Mesendoderm (in vitro differentiated cells): ENCODE data around the gene ADAMTS13.

Source experiments
- DNase-seq: peaks from one replicate; pipeline ENCODE4 v3.0.0; 2013
- H2AK5ac ChIP-seq: 2 replicates; pipeline ENCODE4 v1.6.1; 2013; ENCODE audit warnings: low read length, inconsistent platforms
- H2BK120ac ChIP-seq: 2 replicates; pipeline ENCODE4 v1.6.1; 2013; ENCODE audit warnings: low read depth, mild to moderate bottlenecking, low read length, moderate library complexity, mixed read lengths
- H2BK15ac ChIP-seq: replicated peaks from 2 replicates; pipeline ENCODE4 v1.6.1; 2013; ENCODE audit warnings: low read depth, mild to moderate bottlenecking, moderate library complexity
- H2BK5ac ChIP-seq: 2 replicates; pipeline ENCODE4 v1.6.1; 2013; ENCODE audit warnings: low read length, inconsistent platforms
- H3K18ac ChIP-seq: 2 replicates; pipeline ENCODE4 v1.6.1; 2013; ENCODE audit warnings: mild to moderate bottlenecking, low read length, mixed read lengths
- H3K23ac ChIP-seq: one replicate; pipeline ENCODE4 v1.6.1; 2013; ENCODE audit warnings: low read length
- H3K27ac ChIP-seq: 2 replicates; pipeline ENCODE4 v1.5.1; 2013; ENCODE audit warnings: low read depth, mild to moderate bottlenecking, inconsistent platforms, low read length, moderate library complexity
- H3K27me3 ChIP-seq: 2 replicates; pipeline ENCODE4 v1.6.1; 2013; ENCODE audit warnings: low read length, control low read depth, mild to moderate bottlenecking, inconsistent platforms; ENCODE audit not compliant: insufficient read depth, poor library complexity
- H3K36me3 ChIP-seq: 2 replicates; pipeline ENCODE4 v1.6.1; 2013; ENCODE audit warnings: low read length, inconsistent platforms; ENCODE audit not compliant: control insufficient read depth, insufficient read depth
- H3K4ac ChIP-seq: one replicate; pipeline ENCODE4 v1.6.1; 2013; ENCODE audit warnings: low read depth, mild to moderate bottlenecking, low read length, moderate library complexity
- H3K4me1 ChIP-seq: 2 replicates; pipeline ENCODE4 v1.6.1; 2013; ENCODE audit warnings: low read depth, low read length, inconsistent platforms; ENCODE audit not compliant: control insufficient read depth
- H3K4me2 ChIP-seq: 2 replicates; pipeline ENCODE4 v1.6.1; 2013; ENCODE audit warnings: low read length
- H3K4me3 ChIP-seq: 2 replicates; pipeline ENCODE4 v1.5.1; 2013; ENCODE audit warnings: mild to moderate bottlenecking, low read length
- H3K56ac ChIP-seq: one replicate; pipeline ENCODE4 v1.6.1; 2013; ENCODE audit warnings: low read length
- H3K79me1 ChIP-seq: 2 replicates; pipeline ENCODE4 v1.6.1; 2013; ENCODE audit warnings: low read length, inconsistent platforms
- H3K79me2 ChIP-seq: 2 replicates; pipeline ENCODE4 v1.6.1; 2013; ENCODE audit warnings: mild to moderate bottlenecking, low read length; ENCODE audit not compliant: control insufficient read depth, insufficient read depth
- H3K9ac ChIP-seq: 2 replicates; pipeline ENCODE4 v1.6.1; 2013; ENCODE audit warnings: low read length, inconsistent platforms
- H4K5ac ChIP-seq: one replicate; pipeline ENCODE4 v1.6.1; 2013; ENCODE audit warnings: low read length
- H4K8ac ChIP-seq: one replicate; pipeline ENCODE4 v1.6.1; 2013; ENCODE audit warnings: low read depth, mild to moderate bottlenecking, control low read depth, low read length, moderate library complexity
- WGBS: extraction: QIAGEN DNeasy Blood & Tissue Kit; methylation state at CpG from one replicate; pipeline ENCODE4 v1.1.7; 2013; ENCODE audit warnings: low lambda C conversion rate, missing lambda C conversion rate; ENCODE audit not compliant: insufficient coverage; ENCODE audit errors: extremely low coverage; 5-methylcytosine and 5-hydroxymethylcytosine counted together

Gene ADAMTS13

DNA sequence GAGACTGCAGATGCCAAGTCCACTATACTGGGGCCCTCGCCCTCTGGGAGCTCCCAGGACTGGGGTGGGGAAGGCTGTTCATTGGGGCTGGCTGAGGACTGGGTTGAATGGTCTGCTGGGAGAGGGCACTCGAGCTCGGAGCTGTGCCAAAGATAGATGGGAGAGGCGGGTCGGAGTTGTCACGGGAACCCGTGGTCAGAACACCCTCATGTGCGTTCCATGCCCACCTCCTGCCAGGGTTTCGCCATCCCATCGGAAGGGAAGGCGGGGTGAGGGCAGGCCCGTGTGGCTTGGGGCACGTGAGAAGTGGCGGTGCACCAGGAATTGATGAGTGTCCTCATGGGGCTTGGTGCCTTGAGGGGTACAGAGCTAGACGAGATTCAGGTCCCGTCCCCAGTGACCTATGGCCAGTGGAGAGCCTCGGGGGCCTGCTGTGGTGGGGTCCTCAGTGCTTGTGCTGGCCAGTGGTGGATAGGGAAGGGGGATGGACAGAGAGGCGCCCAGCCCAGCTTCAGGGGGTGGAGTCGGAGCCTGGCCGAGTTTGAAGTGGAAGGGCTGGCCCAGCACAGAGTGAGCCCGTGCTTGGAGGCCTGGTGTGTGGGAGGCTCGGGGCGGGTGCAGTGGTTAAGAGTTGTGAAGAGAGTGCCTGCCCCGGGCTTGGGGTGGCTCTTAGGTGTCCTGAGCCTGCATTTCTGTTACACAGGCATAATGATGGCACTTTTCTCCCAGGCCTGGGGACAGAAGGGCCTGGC, 41.9 kb downstream of the ADAMTS13 start:
- Histone ChIP-seq H3K56ac (no peak overlapping the region), H2AK5ac (no peak overlapping the region), H3K27me3 (no peaks in the 10 kb centered on the region), H3K4me2 (no peak overlapping the region), H3K4ac (no peak overlapping the region), H4K8ac (no peak overlapping the region), H3K23ac (no peak overlapping the region), H3K18ac (no peak overlapping the region), H3K4me3 (no peak overlapping the region), H4K5ac (no peak overlapping the region), H3K9ac (no peak overlapping the region), H2BK15ac (no peak overlapping the region), H3K79me2 (no peaks in the 10 kb centered on the region), H2BK120ac (no peak overlapping the region), H3K4me1 (peaks cover 4% of the 10 kb centered on the region), H3K27ac (no peak overlapping the region), H3K79me1 (peaks cover 3% of the 10 kb centered on the region), H2BK5ac (no peak overlapping the region), H3K36me3 (no peaks in the 10 kb centered on the region)
- WGBS, result no CpG with 5 or more reads among the region's 24 CpGs
- no peak for DNase-seq

DNA sequence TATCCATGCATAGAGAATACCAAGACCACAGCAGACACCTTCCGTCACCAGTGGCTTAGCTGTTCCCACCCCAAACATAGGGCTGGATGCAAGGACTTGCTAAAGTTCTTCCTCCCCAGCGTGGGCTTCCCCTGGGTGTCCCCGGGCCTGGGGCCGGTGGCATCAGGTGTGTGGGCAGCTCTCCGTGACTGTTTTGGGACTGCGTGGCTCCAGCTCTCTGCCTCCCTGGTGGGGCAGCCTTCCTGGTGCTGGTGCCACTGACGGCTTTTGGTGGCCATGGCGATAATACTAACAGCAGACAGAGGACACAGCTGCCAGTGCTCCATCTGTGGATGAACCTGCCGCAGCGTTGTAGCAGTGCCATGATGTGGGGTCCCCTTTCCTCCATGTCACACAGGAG, 42.5 kb downstream of the ADAMTS13 start:
- Histone ChIP-seq H3K9ac (no peak overlapping the region), H3K79me2 (no peaks in the 10 kb centered on the region), H3K4ac (no peak overlapping the region), H3K4me2 (no peak overlapping the region), H2BK15ac (no peak overlapping the region), H3K36me3 (no peaks in the 10 kb centered on the region), H3K27ac (no peak overlapping the region), H3K23ac (no peak overlapping the region), H3K56ac (no peak overlapping the region), H4K5ac (no peak overlapping the region), H3K79me1 (peaks cover 3% of the 10 kb centered on the region), H2BK120ac (no peak overlapping the region), H2BK5ac (no peak overlapping the region), H3K18ac (no peak overlapping the region), H3K4me1 (peaks cover 4% of the 10 kb centered on the region), H4K8ac (no peak overlapping the region), H3K4me3 (no peak overlapping the region), H2AK5ac (no peak overlapping the region), H3K27me3 (no peaks in the 10 kb centered on the region)
- no CpG with 5 or more reads among the region's 10 CpGs for WGBS
- DNase-seq, result no peak

DNA sequence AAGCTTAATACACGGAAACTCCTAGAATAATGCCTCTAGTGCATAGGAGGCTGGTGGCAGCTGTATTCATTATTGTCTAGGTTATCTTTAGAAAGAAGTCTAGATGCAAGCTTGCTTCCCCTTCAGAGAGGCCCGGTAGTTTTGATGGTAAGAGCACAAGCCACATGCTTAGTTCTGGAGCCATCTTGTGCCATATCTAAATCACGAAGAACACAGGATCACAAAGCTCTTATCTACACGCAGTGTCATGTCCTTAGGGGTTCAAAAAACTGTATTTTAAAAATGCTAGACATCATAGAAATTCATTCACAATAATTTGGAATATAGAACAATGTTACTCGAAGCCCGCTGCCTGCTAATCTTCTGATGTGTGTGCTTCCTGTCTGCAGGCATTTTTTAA, 43.8 kb downstream of the ADAMTS13 start:
- Histone ChIP-seq H3K18ac (no peak overlapping the region), H3K56ac (no peak overlapping the region), H3K79me1 (peaks cover 3% of the 10 kb centered on the region), H3K23ac (no peak overlapping the region), H3K27ac (no peak overlapping the region), H2BK15ac (no peak overlapping the region), H4K8ac (no peak overlapping the region), H2AK5ac (no peak overlapping the region), H3K27me3 (no peaks in the 10 kb centered on the region), H3K36me3 (no peaks in the 10 kb centered on the region), H3K4ac (no peak overlapping the region), H2BK120ac (no peak overlapping the region), H3K4me1 (peaks cover 1% of the 10 kb centered on the region), H2BK5ac (no peak overlapping the region), H3K4me2 (no peak overlapping the region), H3K9ac (no peak overlapping the region), H4K5ac (no peak overlapping the region), H3K79me2 (no peaks in the 10 kb centered on the region), H3K4me3 (no peak overlapping the region)
- no CpG with 5 or more reads among the region's 6 CpGs for WGBS
- no peak for DNase-seq

DNA sequence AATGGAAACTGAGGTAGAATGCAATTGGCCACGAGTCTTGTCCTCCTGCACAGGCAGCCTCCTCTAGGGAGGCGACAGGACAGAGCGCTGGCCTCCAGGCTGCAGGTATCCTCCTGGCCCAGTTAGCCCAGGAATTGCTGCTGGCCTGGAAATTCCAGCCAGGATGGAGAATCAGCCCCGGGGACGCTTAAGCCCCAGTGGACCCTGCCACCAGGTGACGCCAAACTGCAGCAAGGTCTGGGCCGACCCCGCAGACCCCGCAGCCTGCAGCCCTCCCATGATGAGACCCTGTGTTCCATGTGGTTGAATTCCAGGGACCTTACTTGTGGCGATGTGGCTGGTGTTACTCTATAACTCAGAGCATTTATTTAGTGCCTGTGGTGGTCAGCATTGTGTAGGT, 44.9 kb downstream of the ADAMTS13 start:
- Histone ChIP-seq H4K5ac (no peak overlapping the region), H3K79me2 (no peaks in the 10 kb centered on the region), H3K18ac (no peak overlapping the region), H3K27me3 (no peaks in the 10 kb centered on the region), H2BK5ac (no peak overlapping the region), H3K79me1 (no peaks in the 10 kb centered on the region), H3K36me3 (no peaks in the 10 kb centered on the region), H3K27ac (no peak overlapping the region), H3K4me2 (no peak overlapping the region), H4K8ac (no peak overlapping the region), H3K9ac (no peak overlapping the region), H2BK15ac (no peak overlapping the region), H3K23ac (no peak overlapping the region), H3K4me1 (no peaks in the 10 kb centered on the region), H3K56ac (no peak overlapping the region), H3K4ac (no peak overlapping the region), H3K4me3 (no peak overlapping the region), H2AK5ac (no peak overlapping the region), H2BK120ac (no peak overlapping the region)
- no CpG with 5 or more reads among the region's 10 CpGs for WGBS
- peak; percentile 34 for DNase-seq

DNA sequence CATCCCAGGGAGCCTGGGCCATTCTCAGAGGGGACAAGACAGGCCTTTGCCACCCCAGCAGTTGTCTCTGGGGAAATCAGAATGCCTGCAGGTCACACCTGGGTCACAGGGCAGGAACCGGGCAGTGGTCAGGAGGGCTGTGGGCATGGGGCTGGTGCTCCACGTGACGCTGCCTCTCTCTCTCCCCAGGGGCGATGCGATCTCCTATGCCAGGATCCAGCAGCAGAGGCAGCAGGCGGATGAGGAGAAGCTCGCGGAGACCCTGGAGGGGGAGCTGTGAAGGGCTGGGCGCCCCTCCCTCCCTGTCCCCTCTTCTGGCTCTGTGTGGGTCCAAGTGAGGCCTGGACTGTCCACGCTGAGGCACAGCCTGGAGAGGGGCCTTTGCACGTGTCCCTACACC, 46.2 kb downstream of the ADAMTS13 start:
- Histone ChIP-seq H4K8ac (no peak overlapping the region), H3K79me2 (no peaks in the 10 kb centered on the region), H3K27ac (no peak overlapping the region), H2AK5ac (no peak overlapping the region), H3K4me1 (no peaks in the 10 kb centered on the region), H3K27me3 (no peaks in the 10 kb centered on the region), H2BK15ac (no peak overlapping the region), H3K56ac (no peak overlapping the region), H3K23ac (no peak overlapping the region), H3K4me2 (no peak overlapping the region), H3K4ac (no peak overlapping the region), H3K4me3 (no peak overlapping the region), H3K9ac (no peak overlapping the region), H3K79me1 (no peaks in the 10 kb centered on the region), H2BK5ac (no peak overlapping the region), H3K18ac (no peak overlapping the region), H4K5ac (no peak overlapping the region), H3K36me3 (no peaks in the 10 kb centered on the region), H2BK120ac (no peak overlapping the region)
- no CpG with 5 or more reads among the region's 11 CpGs for WGBS
- DNase-seq, result no peak
